ENCODE measurements around the gene PSMD6.

PSMD6 gene

DNA sequence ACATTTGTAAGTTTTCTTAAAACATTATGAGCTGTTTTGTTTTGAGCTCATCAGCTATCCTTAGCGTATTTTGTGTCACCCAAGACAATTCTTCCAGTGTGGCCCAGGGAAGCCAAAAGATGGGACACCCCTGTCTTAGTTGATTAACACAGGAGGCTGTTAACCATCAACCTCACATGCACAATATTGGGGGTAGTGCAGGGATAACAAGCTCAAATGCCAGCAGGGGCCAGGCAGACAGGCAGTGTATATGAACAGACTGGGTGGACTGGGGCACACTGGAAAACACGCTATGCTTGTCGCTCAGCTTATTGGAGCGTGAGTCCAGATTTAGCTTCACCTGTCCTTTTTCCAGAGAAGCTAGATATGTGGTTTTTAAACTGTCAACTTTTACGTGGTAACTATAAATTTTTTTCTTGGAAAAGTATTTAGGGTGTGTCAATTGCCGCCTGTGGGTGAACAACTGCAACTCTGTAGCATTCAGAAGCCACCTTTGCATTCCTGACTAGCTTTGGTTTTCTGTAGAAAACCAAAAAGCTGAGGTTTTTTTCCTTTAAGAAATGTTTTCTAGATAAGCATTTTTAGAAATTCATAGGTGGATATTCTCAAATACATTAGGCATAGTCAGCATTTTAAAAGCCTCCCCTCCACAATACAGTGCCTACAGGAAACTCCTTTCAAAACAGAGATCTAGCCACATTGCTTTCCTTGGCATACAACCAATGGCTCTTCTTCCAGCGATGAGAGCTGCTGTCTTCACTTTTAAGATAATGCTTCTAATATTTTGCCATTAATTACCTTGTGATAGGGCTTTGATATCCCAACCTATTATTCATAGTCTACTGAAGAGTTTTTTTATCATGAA lies 14.6 kb downstream of the PSMD6 start:
- no peak for DNase-seq (ENCODE audit: low read depth)

DNA sequence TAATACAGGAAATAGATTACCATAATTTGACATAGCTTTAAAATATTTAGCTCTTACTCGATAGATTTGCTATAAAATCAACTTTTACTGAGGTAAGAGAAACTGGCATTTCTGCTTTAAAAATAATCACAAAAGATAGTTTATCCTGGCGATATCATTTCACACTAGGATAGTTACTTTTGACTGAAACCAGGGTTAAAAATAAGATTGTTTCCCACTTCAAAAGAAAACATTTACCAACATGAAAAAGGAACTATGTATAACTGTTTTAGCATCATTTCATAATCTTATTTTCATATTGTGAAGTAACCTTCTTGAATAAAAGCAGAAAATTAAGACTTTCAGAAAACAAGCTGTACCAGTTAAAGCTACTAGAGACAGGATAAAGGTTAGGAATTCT lies 15.3 kb downstream of the PSMD6 start:
- no peak for DNase-seq (ENCODE audit: low read depth)

DNA sequence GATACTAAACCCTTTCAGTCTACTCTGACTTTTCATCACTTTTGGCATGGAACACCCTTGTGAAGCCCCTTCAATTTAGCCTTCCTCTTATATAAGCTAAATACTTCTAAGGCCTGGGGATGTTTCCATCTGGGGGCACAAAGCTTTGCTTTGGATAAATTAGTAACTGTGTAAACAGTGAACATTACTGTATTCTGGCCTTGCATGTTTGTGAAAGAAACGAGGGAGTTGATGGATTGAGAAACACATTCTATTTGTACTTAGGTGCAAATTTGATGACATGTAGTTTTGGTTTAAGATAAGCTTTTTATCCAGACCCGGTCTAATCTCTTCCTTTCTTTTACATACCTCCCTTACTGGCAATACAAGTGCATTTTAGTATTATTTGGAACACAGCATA lies 19.7 kb downstream of the PSMD6 start:
- DNase-seq (ENCODE audit: low read depth) = no peak

DNA sequence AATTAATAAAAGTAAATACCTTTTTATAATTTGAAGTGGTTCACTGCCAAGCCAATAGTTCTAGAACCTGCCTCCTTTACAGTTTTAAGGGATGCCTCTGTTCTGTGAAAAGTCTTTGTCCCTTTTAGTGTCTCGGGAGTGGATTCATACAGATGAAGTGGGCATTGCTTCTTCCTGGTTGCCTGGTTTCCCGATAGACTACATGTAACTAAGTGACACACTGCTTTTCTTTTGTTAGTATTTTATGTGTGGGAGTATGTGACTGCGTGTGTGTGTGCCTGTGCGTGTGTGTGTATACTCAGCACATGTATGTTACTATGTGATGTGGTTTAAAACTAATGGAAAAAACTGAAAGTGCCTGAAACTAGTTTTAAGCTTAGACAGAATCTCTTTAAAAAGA lies 21.1 kb downstream of the PSMD6 start:
- DNase-seq (ENCODE audit: low read depth) = no peak

DNA sequence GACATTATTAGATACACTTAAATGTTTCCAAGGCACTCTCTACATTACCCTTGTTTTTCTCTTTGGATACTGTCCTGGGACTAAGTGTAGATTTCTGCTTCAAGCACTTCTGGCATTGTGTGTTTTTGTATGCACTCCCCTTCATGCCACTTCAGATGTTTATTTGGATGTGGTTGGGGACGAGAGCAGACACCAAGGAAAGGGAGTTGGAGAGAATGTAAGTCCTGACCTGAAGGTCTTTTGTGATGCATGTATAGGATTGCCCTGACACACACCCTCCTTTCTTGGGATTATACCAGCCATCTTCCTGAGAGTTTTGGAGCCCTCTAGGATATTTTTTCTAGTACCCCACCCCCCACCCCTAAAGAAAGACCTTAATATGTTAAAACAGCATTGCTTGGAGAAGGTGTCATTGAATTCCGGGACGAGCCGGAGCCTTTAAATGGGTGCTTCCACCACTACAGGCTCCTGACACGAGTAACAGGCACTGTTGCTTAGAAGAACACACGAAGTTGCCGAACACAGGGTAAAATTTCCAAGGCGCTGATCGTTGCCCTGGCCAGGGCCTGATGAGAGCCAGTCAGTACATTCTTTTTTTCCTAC lies 22.7 kb downstream of the PSMD6 start:
- DNase-seq (ENCODE audit: low read depth) = no peak

DNA sequence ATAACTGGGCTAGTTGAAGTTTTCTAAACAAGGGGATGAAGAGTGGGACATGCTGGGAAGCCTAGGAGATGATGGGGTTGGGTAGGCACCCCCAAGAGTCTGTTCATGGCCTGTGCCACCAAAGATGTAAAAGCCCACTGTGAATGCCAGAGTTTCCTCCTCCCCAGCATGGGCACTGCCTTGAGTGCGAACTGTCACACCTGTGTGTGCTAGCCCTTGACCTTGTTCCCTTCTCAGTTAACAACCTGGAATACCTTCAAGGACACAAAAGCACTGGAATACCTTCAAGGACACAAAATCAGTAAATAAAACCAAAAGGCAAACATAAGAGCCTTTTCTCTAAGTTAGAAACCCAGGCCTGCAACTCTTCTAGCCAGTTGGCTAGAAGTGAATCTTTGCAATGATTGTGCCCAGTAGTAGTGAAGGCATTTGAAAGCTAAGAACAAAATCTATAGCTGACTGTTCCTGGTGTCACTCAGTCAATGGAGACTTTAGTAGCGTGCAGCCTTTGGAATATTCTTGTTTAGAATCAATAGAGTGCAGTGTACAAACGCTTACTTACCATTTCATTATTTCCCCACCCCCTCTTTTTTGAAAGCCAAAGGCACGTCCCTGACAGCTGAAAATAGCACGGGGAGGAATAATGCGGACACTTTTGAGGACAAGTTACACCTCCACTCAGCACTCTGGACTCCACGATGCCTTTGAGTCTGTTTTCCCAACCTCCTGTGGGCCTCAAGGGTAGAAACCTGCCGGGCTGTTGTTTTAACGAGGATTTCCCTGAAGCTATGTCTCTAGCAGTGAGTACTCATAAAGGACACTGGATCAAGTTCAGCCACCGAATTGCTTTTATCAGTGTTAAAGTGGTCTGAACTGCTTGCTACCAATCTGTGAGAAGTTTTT lies 24.2 kb downstream of the PSMD6 start:
- DNase-seq (ENCODE audit: low read depth) = no peak

DNA sequence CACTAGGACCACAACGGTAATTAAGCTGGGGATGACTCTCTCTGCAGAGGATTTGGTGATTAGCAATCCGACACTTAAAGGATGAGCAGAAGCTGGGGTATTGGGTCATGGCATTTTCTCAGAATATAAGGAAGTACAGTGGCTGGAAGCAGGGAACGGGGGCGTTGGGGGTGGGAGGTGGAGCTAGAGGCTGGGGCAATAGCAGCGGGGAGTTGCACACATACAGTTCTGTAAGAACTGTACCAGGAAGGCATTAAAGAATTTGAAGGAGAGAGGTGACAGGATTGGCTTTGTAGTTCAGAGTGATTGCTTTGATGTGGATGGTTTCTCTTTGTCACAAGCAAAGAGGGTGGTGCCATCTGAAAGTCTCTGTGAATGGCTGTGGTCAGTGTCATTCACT lies 28.2 kb downstream of the PSMD6 start:
- no peak for DNase-seq (ENCODE audit: low read depth)

DNA sequence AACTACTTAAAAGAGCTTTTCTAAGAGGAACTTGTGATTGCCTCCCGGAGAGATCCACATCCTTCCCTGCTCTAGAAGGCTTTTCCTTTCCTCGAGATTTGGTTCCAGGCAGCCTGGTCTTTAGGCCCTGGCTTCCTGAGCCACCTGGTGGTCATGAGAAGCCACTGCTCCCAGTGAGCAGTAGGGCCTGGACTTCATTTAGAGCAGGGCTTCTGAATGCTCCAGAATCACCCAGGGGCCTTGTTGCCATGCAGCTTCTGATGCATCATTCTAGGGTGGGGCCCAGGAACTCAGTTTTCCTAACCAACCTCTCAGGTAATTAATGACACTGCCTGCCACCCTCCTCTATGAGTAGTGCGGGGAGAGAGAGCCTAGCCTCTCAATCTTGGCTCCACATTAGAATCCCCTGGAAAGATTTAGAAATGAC lies 29.6 kb downstream of the PSMD6 start:
- DNase-seq (ENCODE audit: low read depth) = no peak

DNA sequence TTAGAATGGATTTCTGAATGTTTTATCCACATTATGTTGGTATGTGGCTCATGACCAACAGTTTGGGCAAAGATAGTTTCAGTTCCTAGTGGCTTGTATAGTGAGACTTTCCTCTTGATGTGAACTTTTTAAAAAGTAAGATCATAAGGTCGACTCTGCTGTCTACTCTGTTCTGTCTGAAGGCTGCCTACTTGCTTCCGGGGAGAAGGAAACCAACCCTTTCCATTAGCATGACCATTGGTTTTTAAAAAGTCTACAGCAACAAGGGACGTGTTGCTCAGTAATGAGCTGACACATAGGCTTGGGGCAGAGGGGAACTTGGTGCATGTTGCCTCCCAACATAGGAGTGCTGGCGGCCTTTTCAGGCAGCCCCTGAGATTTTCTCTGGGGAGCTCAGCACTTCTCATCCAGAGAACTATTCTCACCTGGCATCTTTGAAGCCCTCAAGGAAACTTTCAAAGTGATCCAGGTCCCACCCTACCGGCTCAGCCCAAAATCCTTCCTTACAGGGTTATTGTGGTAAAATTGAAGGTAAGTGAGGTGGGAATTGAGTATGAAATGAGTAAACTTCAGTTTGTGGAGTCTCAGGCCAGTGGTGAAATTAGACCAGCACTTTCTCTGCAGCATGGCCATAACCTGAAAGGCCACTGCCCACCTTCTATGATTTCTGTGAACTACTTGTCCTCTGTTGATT lies 30.6 kb downstream of the PSMD6 start:
- DNase-seq (ENCODE audit: low read depth) = no peak

DNA sequence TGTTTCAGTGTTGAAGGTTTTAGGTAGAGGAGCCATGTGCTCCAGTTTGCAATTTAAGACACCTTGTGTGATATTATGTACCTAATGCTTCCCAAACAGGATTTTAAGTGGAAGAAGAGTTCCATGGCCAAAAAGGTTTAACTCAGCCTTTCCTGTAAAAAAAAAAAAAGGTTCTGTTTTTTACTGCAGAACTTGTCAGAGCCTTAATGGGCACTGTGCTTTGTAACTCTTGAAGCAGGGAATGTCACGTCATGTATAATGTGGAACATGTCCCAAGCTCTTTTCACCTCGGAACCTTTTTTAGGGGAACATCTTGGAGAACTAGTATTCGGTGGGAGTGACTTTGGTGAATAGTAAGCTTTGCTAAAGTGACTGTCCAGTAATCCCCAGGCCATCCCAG lies 31.6 kb downstream of the PSMD6 start:
- no peak for DNase-seq (ENCODE audit: low read depth)

DNA sequence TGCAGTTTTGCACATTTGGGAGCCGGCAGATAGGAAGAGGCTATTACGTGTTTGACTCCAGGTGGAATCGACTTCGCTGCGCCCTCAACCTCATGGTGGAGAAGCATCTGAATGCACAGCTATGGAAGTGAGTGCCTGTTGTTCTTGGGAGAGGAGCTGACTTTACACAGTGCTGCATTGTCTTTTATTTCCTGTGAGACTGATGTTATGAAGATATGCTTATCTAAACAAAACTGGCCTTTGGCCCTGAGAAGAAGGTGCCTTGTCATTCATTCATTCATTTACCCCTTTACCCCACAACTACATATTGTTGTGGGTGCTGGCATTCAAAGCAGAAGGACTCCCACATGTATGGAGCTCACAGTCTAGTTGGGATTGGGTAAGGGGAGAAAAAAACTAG lies 32.6 kb downstream of the PSMD6 start:
- no peak for DNase-seq (ENCODE audit: low read depth)

DNA sequence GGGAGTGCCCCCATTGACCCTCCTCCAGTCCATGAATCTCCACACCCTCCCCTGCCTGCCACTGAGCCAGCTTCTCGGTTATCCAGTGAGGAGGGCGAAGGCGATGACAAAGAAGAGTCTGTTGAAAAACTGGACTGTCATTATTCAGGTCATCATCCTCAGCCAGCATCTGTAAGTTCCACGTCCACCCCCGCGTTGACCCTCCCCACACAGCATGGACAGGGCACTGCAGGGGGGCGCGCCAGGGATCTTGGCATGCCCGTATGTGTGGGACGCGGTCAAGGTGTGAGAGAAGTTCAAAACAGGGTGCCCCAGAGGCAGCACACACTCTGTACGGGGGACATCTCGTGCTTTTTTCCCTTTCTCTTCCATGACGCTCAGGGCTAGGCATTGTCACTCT lies 33.1 kb downstream of the PSMD6 start:
- no peak for DNase-seq (ENCODE audit: low read depth)

DNA sequence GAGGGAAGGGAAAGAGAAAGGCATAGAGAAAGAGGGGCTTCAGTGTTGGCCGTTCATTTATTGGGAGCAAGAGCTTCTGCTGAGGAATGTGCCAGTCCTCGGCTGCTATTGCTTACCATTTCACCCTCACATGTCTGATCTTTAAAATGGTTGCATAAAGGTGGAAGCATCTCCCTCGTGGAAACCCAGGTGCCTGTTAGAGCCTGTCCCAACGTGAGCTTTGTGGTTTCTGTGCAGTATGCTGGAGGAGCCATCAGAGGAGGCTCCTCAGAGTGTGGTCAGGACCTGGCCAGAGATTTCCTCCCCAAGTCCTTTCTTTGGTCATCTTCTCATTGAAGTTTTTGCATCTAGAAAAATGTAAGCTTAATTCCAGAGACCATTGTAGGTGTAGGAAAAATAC lies 34.4 kb downstream of the PSMD6 start:
- DNase-seq (ENCODE audit: low read depth) = no peak

DNA sequence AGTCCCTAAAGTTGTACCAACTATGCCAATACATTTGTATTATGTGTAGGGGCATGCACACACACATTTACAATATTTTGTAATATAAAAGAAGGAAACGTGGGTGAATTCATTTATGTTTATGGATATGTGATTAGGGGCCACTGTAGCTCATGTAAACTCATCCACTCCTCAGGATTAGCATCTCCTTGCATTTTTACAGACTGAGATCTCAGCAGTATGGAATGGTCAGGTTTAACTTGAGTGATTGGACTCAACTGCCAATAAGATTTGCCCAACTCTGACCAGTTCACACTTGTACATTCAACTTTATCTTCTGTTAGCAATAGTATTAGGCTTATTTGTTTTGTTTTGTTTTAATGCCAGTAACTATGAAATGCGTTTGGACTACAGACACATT lies 36.5 kb downstream of the PSMD6 start:
- no peak for DNase-seq (ENCODE audit: low read depth)

DNA sequence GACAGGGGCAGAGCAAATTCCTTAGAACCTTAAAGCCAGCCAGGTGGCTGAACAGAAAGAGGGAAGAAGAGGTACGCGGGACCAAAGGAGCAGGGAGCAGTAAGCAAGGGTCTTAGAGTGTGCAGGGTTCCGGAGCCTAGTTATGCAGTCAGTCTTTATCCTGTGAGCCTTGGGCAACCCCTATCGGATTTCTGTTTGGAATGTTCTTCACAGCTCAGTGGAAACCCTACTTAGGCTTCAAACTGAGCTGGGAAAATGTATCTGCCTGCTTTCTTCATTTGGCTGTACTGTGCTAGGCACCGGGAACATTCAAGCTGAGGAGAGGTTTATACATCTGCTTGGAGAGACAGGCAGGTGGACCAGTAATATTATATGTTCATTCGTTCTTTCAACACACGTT lies 37.1 kb downstream of the PSMD6 start:
- DNase-seq (ENCODE audit: low read depth) = no peak

DNA sequence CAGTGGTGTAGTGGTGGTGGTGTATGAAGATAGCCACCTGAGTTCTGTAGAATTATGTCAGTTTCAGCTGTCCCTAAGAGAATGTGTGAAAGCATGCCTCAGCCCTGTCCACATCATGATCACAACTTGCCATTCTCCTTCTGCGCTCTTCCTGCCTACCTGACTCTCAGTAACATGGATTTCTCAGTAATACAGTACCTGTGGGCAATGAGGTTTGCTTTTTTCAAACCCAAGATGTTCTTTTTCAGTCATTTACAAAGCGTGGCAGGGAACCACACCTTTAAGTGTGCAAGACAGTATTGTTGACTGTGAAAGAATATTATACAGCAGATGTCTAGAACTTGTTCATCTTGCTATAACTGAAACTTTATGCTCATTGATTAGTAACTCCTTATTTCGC lies 38.9 kb downstream of the PSMD6 start:
- no peak for DNase-seq (ENCODE audit: low read depth)

DNA sequence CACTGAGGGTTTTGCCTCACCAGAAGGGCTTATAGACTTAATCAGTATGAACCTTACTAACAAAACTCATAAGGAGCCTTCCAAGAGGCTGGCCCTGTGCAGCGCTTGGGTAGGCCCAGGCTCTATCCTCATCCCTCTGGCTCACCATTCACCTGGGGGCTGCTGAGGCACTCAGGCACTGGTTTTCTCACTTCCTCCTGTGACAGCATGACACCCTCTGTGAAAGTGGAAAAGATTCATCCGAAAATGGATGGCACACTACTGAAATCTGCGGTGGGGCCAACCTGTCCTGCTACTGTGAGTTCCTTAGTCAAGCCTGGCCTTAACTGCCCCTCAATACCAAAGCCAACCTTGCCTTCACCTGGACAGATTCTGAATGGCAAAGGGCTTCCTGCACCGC lies 41.3 kb downstream of the PSMD6 start:
- DNase-seq (ENCODE audit: low read depth) = no peak

DNA sequence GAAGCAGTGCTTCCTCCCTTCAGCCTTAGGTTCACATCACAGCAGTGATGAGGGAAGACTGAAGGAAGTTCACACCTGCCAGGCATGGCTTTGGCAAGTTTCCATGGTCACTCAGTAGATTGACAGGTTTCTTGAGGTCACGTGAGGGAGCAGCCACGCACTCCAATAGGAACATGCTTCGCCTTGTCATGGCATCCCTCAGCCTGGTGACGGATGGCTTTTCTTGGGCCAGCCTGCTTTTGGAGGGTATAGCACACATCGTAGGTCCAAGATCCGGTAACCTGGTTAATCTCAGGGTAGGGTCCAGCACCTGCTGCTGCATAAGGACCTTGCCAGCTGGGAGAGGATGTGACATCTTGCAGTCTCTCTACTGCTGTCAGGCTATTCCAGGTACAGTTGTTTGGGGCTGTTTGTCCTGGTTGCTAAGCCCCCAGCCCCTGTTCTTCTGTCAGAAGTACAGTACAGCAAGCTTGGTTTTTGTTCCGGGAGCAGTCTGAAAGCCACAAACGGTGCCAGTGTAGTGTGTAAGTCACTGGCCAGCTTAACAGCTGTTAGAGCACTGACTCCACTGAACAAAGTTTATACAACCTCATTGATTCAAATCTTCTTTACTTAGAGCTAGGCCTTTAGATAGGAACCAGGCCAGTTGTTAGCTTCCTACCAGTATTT lies 42.3 kb downstream of the PSMD6 start:
- DNase-seq (ENCODE audit: low read depth) = no peak

DNA sequence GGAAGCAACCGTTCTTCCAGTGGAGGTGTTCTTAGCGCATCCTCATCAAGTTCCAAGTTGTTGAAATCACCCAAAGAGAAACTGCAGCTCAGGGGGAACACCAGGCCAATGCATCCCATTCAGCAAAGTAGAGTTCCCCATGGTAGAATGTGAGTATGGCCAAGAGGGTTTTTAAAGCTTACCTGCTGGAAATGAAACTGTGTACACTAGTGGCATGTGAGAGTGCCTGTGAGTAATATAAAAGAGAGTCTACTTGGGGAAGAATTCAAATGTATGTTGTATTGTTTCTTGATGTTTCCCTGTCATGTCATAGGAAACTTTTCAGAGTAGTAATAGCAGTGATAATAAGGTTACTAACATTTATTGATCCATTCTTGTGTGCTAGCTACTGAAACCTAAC lies 43.3 kb downstream of the PSMD6 start:
- no peak for DNase-seq (ENCODE audit: low read depth)

DNA sequence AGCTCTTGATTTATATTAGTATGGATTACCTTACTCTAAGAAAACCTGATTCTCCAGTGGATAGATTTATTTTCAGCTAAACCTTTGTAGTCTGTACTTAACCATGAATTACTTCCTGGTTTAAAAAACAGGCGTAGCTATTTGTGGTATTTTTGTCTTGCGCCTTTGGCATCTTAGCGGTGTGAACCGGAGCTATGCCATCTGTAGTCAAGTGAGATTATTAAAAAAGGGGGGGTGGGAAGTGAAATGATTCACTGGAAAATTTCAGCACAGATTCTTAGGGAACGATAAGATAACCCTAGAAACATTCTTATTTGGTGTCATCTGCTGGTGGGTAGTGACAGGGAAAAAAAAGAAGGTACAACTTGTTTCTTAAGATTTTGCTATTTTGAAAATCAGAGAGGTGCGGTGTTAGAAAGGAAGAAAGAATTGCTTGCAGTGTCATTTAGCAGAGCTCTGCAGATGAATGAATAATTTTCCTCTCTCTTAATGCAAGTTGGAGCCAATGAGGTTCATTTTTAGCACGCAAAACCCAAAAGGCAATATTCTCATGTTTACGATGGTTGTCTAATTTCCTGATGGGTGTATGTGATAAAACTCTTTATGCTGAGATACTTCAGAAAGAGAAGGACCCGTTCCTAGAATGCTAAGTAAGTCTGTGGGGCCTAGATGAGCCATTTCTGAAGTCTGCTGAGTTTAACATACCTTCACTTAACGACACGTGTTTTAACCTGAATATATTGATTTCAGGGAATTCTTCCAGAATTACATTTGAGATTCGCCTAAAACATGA lies 44.0 kb downstream of the PSMD6 start:
- no peak for DNase-seq (ENCODE audit: low read depth)

DNA sequence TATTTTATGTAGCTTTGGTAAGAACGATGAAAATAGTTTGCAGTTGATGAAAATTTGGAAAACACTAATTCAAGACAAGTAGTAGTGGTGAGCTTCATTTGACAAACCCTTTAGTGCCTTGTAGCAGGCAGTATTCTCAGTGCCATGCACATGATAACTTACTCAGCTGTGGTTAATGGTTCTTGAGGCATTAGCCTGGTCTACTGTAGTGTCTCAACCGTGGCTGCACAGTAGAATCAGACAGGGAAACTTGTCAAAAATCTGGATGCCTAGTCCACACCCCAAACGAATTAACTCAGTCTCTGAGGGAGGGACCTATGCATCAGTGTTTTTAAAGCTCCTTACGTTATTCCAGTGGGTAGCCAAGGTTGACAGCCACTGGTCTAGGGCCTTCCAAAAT lies 45.4 kb downstream of the PSMD6 start:
- no peak for DNase-seq (ENCODE audit: low read depth)
